K562 (cell line): Measurements from ENCODE around the gene VTI1B. TPM values are rescaled to one million over a fixed set of nuclear protein-coding genes. Genes with fewer than 3 reads are reported as not detected.

ENCODE experiments used
- ARNT ChIP-seq, 2 experiments: fragments of 450-650 bp; IDR thresholded peaks; 2 replicates each; pipeline ENCODE4 v1.6.1; 2016; ENCODE audit warnings: mild to moderate bottlenecking in 1 of 2
- BDP1 ChIP-seq: IDR thresholded peaks from 3 replicates; pipeline ENCODE4 v1.6.1; 2011; ENCODE audit not compliant: insufficient read length, insufficient read depth
- KDM4B ChIP-seq, 2 experiments: fragments of 450-650 bp in 1 of 2; sonication (generic) in 1 of 2; IDR thresholded peaks; 2 replicates each; pipeline ENCODE4 v1.6.1; 2016 to 2017; ENCODE audit warnings: borderline replicate concordance in 2 of 2, antibody characterized with exemption in 1 of 2, low read depth in 1 of 2, mild to moderate bottlenecking in 1 of 2
- NCOA1 ChIP-seq: fragments of 450-650 bp; IDR thresholded peaks from 2 replicates; pipeline ENCODE4 v1.6.1; 2016; ENCODE audit warnings: low read depth
- NCOA6 ChIP-seq: fragments of 450-650 bp; IDR thresholded peaks from 2 replicates; pipeline ENCODE4 v1.6.1; 2017; ENCODE audit warnings: mild to moderate bottlenecking
- NFE2 ChIP-seq: IDR thresholded peaks from 2 replicates; pipeline ENCODE4 v1.6.1; 2014; ENCODE audit warnings: antibody characterized with exemption, low read depth
- NRF1 ChIP-seq, 2 experiments: fragments of 450-650 bp; IDR thresholded peaks in 1 of 2; conservative IDR thresholded peaks in 1 of 2; 2 replicates each; pipeline ENCODE4 v1.6.1; 2014; ENCODE audit warnings: mild to moderate bottlenecking in 2 of 2
- POU5F1 ChIP-seq: fragments of 150-350 bp; IDR thresholded peaks from 2 replicates; pipeline ENCODE4 v1.6.1; 2014; ENCODE audit warnings: borderline replicate concordance, low read length, low read depth, mild to moderate bottlenecking; ENCODE audit not compliant: partially characterized antibody
- TRIM24 ChIP-seq, 2 experiments: fragments of 450-650 bp; IDR thresholded peaks; 2 replicates each; pipeline ENCODE4 v1.6.1; 2016
- ZBTB7A ChIP-seq: IDR thresholded peaks from 2 replicates; pipeline ENCODE4 v1.6.1; 2011; ENCODE audit warnings: low read depth, mild to moderate bottlenecking, low read length, moderate library complexity, borderline replicate concordance; ENCODE audit not compliant: control insufficient read depth
- ZNF224 ChIP-seq: sonication (generic); formaldehyde crosslinking; IDR thresholded peaks from 2 replicates; pipeline ENCODE4 v1.8.0; 2022; ENCODE audit warnings: mild to moderate bottlenecking, missing genetic modification reagents
- polyA plus RNA-seq, 8 experiments: library from polyadenylated mRNA; depleted of rRNA in 4 of 8; stranded (reverse) in 5 of 8; unstranded in 3 of 8; fragments of >200 nt; fragmentation: Nextera tagmentation in 2 of 8; fragmentation: Illumina TruSeq in 1 of 8; extraction: Ambion mirVana in 2 of 8; extraction: Trizol in 1 of 8; gene quantifications; 2 replicates each; pipeline versions ENCODE4 v1.2.1 to v1.2.3, GENCODE V29; 2011 to 2014; ENCODE audit warnings: inconsistent platforms in 1 of 8, missing spikeins in 1 of 8
- total RNA-seq, 7 experiments: library from RNA; depleted of rRNA in 6 of 7; stranded (reverse); fragments of >200 nt in 6 of 7; fragmentation: Illumina TruSeq in 2 of 7; extraction: Trizol in 2 of 7; gene quantifications; 2 replicates each; pipeline versions ENCODE4 v1.2.1 to v1.2.3, GENCODE V29; 2011 to 2021; ENCODE audit warnings: low replicate concordance in 1 of 7
- TF ChIP-seq, protein P1 (sequence below): sonication (generic); formaldehyde crosslinking; IDR thresholded peaks from 2 replicates; pipeline ENCODE4 v1.8.1; 2023; ENCODE audit warnings: mild to moderate bottlenecking, missing genetic modification reagents, moderate library complexity
- TF ChIP-seq, protein P2 (sequence below), 2 experiments: fragments of 450-650 bp; IDR thresholded peaks; 2 replicates each; pipeline ENCODE4 v1.6.1; 2016

VTI1B gene
- total and polyA plus RNA-seq, 9 of the 15 experiments (the other 6 are each of a cell fraction or from before 2014, with no cell fraction given): 7.8 to 69.8 (median 50.1) TPM

DNA sequence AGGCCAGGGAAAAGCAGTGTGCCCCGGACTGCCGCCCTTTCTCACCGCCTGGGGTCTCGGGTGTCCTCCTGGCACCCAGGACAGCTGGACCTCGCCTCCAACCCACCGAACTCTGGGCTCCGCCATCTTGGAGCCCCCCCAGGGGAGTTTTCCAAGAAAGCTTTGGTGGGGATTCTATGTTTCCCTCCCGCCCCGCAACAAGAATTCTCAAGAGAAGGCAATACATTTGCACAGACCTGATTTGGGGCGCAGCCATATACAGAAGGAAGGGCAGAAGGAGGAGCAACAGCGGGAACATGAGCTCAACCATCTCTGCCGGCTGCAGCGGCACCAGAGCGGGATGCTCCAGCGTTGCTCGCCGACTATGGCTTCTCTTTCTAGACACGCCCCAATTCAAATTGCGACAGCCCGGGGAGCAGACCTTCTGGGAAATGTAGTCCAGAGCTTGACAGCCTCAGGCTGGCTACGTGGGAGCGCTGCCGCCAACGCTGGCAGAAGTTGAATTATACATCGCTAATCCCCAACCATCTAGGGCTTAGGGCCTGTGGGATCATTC, 21.0 kb upstream of the VTI1B start, which contains the start of gene RDH11 (continued):
- TF ChIP-seq NFE2: no peak
- TF ChIP-seq ZNF224: no peak
- no peak for TF ChIP-seq KDM4B (IDR thresholded peaks at IDR 0.05; ENCODE audit: borderline replicate concordance in 2 of 2, low read depth in 1 of 2)
- TF ChIP-seq, protein P1, sequence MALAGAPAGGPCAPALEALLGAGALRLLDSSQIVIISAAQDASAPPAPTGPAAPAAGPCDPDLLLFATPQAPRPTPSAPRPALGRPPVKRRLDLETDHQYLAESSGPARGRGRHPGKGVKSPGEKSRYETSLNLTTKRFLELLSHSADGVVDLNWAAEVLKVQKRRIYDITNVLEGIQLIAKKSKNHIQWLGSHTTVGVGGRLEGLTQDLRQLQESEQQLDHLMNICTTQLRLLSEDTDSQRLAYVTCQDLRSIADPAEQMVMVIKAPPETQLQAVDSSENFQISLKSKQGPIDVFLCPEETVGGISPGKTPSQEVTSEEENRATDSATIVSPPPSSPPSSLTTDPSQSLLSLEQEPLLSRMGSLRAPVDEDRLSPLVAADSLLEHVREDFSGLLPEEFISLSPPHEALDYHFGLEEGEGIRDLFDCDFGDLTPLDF (CRISPR knock-in tag): no peak
- TF ChIP-seq NCOA6: no peak
- TF ChIP-seq, protein P2, sequence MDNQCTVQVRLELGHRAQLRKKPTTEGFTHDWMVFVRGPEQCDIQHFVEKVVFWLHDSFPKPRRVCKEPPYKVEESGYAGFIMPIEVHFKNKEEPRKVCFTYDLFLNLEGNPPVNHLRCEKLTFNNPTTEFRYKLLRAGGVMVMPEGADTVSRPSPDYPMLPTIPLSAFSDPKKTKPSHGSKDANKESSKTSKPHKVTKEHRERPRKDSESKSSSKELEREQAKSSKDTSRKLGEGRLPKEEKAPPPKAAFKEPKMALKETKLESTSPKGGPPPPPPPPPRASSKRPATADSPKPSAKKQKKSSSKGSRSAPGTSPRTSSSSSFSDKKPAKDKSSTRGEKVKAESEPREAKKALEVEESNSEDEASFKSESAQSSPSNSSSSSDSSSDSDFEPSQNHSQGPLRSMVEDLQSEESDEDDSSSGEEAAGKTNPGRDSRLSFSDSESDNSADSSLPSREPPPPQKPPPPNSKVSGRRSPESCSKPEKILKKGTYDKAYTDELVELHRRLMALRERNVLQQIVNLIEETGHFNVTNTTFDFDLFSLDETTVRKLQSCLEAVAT (IDR thresholded peaks at IDR 0.05): no peak
- no peak for TF ChIP-seq BDP1
- no peak for TF ChIP-seq POU5F1
- TF ChIP-seq ARNT (IDR thresholded peaks at IDR 0.05): no peak
- TF ChIP-seq NRF1 (conservative IDR thresholded peaks at IDR 0.05 in 1 of 2, IDR thresholded peaks at IDR 0.05 in 1 of 2): peak; percentile 29 to 57; a peak in 3 of 4 replicates
- TF ChIP-seq NCOA1: no peak
- no peak for TF ChIP-seq ZBTB7A
- no peak for TF ChIP-seq TRIM24 (IDR thresholded peaks at IDR 0.05)
- TF ChIP-seq, all 486 proteins: peak for 37
